HG03575 (cell line): ENCODE measurements around the gene PLP1.
"Not testable (repeated sequence)": the region's sequence is repeated elsewhere in the genome, so short reads cannot be mapped to it uniquely, and the experiment has no call there.

ENCODE experiments used
- ATAC-seq: cut with Tn5 transposase; IDR thresholded peaks from one replicate; pipeline ENCODE4 v1.9.1; 2021; ENCODE audit not compliant: unreplicated experiment, insufficient number of reproducible peaks, low FRiP score; ENCODE audit errors: extremely low read depth

The PLP1 gene, protein sequence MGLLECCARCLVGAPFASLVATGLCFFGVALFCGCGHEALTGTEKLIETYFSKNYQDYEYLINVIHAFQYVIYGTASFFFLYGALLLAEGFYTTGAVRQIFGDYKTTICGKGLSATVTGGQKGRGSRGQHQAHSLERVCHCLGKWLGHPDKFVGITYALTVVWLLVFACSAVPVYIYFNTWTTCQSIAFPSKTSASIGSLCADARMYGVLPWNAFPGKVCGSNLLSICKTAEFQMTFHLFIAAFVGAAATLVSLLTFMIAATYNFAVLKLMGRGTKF

DNA sequence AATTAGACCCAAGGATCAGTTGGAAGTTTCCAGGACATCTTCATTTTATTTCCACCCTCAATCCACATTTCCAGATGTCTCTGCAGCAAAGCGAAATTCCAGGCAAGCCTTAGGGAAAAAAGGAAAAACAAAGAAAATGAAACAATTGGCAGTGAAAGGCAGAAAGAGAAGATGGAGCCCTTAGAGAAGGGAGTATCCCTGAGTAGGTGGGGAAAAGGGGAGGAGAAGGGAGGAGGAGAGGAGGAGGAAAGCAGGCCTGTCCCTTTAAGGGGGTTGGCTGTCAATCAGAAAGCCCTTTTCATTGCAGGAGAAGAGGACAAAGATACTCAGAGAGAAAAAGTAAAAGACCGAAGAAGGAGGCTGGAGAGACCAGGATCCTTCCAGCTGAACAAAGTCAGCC lies at the start of gene PLP1:
PLP1 (plus strand) TSS at position 295 of the 400 bp plus-strand sequence. CDS start 156 bp downstream, outside the sequence.
- ATAC-seq: no peak

DNA sequence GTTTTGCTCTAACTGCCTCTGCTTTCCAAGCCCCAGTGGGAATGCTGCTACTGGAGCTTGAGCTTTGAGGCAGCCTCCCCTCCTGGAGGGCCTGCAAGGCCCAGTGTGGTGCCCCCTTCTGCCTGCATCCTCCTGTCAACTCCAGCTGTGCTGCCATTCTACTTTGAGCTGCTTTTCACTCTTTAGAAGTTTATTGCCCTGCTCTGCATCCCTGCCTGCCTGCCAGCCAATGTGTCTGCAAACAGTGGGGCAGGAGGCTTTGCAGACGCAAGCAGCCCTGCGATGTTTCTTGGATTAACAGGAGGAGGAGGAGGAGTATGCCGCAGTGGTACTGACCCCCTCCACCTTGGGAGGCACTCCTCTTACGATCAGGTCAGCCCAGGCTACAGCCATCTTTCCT lies 49.5 kb upstream of the PLP1 start:
- ATAC-seq: no peak

DNA sequence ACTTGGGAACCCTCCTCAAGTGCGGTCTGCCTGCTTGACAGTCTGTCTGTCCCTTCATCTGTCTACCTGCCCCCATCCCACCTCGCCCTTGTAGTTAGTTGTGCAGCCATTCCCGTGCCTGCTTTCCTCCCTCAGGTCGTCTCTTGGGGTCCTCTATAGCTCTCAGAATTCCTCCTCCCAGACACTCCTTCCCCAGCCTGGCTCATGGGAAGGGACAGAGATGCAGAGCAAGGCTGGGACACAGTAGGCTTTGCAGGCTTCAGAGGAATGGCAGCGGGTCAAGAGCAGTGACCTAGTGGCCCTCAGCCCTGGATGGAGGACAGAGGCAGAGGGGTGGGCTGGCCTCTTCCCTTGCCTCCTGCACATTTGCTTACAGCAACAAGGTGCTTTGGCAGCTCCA lies 47.6 kb upstream of the PLP1 start:
- ATAC-seq: no peak

DNA sequence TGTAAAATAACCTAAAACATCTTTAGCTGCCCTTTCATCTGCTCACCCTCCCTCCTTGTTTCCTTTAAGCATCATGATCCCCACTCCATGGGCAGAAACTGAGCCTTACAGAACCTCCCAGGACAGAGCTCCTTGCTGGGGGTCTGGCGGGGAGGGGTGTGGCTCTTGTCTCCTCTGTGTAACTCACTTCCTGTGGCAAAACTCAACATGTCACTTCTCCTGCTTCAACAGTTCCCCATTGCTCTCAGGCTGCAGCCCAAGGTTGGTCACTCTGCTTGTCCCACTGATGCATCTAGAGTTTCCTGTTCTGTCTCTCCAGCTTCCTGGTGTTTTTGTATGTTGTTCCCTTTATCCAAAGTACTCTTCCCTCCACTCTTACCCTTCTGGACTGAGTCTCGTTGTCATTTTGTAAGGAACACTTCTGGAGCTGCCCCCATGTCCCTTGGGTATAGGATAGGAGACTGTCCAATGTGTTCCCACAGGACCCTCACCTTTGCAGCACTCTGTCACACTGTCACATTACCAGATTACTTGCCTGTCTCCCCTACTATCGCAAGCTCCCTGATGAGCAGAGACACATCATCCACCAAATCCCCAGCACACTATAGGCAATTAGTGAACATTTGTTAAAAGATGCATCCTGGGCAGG lies 46.4 kb upstream of the PLP1 start:
- no peak for ATAC-seq

DNA sequence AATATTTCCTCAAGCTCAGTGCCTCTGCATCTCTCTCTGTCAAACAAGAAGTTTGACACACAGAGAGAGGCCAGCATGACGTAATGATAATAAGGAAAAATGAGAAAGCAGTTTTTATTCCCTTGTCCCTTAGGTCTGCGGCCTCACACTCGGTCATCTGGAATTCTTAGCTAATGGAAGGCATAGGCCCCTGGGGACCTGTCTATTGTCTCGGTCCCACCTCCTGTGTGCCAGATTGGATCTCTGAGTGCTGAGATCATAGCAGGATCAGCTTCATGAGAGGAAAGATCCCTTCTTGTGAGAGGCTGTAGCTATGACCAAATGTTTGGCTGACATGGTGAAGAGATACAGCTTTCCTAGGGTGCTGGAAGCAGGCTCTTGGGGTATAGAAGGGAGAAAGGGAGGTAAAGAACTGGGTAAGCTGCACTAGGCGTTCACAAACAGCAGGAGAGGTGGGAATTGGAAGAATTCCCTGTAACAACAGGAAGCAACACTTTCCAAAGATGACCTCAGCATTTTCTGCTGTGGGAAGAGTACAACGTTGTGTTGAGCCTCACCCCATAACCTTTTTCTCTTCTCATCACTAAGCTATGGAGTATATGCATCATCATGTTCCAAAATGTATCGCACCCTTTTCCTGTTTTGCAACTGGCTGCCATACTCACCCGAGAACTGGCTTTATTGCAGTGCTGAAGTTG lies 45.7 kb upstream of the PLP1 start:
- ATAC-seq: no peak

DNA sequence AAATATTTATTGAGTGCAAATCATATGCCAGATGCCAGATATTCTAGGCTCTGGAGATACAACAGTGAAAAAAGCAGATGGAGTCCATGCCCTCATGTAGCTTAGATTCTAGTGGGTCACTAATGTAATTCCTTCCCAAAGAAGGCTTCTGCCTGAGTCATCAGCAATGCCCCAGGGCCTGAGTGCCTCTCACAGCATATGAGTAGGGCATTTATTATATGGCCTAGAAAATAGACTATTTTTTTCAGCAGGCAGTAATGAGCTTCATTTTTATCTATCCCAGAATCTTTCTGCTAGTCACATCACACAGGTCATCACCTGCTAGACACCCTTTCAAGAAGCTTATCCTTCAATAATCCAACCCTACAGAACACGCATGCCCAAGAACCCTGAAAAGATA lies 43.6 kb upstream of the PLP1 start:
- ATAC-seq: no peak

DNA sequence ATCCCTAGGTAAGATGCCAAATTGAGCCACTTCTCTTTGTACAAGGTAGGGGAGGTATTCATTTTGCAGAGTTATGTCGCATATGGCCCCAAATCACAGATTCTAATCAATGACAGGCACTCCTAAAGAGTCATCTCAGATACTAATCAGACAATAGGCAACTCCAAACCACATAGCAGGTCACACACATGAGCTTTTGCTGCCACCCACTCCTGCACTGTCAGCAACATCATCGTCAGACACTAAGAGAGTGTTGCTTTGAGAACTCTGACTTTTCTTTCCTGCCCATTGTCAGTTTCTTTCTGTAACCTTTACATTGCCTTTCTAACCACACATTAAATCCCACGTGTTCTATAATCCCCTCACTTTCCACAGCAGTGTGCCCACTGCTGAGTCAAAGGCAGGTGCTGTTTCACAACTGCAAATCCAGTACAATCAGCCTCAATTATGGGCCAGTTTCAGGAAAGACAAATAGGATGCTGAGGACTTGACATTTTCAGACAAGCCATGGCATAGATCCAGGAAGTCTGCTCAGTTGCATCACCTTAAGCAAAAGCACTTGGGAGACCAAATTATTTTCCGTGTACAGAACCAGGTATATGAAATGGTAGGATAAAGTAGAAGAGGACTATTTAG lies 42.4 kb upstream of the PLP1 start:
- ATAC-seq: no peak

DNA sequence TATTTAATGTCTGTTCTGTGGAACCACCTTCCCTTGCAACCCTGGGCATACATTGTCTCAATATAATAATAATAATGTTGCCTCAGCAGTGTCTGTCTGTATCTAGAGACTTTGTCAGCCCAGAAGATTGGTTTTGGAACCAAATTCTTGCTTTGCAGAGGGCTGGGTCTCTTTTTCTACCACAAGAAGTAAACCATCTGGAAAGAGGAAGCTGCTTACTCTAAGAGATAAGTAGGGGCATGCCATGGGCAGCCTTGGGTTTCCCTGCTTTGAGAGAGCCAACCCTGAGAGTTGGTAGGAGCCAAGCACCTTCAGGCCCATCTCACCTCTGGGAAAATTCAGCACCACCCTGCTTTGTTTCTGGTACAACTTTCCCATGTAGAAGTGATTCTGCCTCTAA lies 38.9 kb upstream of the PLP1 start:
- ATAC-seq: no peak

DNA sequence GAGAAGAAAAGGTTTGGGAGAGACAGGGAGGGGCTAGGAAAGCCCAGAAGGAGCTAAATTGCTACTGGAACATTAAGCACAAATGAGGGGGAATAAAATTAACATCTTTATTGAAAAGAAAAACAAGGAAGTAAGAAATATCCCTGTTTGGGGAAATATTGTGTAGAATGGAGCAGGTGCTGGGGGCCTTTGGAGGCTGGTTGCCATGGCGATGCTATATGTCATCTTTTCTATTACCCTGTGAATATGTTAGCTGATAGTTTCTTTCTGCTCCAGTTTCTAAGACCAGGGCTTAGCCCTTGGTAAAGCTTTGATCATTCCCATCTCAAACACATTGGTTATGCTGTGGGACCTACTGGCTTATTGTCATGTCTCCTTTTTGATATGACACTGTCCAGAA lies 37.2 kb upstream of the PLP1 start:
- ATAC-seq: no peak

DNA sequence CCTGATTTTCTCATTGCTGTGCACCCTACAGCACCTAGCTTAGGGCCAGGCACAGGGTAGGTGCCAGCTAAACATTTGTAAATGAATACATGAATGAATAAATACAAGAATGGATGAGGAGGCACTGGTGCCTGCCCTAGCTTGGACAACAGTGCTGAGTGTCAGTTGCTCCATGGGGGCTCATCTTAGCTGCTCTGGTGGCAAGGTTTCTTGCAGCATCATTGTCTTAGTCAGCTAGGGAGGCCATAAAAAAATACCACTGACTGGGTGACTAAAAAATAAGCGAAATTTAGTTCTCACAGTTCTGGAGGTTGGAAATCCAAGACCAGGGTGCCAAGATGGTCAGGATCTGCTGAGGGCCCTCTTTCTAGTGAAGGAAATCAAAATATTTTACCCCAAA lies 34.8 kb upstream of the PLP1 start:
- ATAC-seq: no peak

DNA sequence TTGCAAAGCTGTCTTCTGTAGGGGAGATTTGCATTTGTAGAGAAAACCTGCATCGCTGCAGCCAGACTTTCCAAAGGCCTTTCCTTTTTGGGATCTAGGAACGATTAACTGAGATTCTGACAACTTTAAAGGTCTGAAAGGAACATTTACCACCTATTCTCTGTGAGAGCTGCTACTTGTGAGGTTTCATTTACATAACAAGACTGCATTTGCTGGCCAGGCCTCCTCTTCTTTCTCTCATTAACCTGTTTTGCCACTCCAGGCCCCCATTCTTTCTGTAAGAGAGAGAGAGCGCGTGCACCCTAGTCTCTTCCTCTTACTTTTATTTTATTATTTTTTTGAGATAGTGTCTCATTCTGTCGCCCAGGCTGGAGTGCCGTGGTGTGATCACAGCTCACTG lies 34.3 kb upstream of the PLP1 start:
- ATAC-seq: no peak

DNA sequence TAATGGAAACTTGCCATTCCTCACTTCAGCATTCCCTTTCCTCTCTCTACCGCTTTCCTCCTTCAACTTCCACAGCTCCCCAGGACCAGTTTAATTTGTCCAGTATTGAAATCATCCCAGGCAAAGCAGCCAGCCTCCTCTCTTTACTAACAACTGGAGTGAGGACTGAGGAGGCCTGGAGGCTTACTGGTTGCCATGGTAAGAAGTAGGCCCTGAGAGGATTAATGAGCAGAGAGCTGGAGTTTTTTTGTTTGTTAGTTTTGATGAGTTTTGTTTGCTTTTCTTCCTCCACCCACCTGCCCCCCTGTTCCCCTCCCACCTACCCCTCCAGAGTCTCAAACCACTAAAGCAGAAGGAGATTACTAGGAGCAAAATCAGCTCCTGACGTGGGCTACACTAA lies 29.5 kb upstream of the PLP1 start:
- no peak for ATAC-seq

DNA sequence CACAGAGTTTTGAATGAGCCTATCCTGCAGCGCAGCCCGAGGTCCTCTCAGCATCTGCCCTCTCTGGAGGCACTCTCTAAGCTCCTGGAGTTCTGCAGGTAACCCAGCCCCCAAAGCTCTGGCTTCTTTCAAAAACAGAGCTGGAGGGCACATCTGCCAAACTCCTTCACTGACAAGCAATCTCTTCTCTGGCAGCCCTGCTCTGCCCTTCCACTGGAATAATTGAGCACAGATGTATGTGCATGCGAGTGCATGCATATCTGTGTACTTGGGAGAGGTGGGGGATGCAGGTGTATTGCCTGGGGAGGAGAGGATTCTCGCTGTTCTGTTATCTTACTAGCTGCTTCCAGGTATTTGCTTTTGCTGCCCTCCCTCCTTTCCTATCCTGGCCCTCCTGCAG lies 22.2 kb upstream of the PLP1 start:
- no peak for ATAC-seq

DNA sequence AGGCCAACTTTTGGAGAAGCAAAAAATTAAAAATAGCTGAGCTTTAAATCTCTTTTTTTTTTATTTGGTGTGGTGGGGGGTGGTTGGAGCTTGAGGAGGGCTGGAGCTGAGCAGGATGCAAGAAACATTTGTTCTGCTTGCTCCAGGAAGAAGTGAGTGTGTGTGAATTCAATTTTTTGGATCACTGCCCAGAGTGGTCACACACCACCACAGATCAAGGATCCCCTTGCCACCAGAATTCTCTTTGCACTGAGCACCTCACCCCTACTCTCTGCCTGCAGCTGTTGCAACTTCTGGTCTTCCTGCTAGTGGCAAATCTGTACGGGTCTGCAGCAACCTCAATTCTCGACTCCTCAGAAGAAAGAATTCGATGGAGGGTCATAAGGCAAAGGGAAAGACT lies 19.9 kb upstream of the PLP1 start:
- no peak for ATAC-seq

DNA sequence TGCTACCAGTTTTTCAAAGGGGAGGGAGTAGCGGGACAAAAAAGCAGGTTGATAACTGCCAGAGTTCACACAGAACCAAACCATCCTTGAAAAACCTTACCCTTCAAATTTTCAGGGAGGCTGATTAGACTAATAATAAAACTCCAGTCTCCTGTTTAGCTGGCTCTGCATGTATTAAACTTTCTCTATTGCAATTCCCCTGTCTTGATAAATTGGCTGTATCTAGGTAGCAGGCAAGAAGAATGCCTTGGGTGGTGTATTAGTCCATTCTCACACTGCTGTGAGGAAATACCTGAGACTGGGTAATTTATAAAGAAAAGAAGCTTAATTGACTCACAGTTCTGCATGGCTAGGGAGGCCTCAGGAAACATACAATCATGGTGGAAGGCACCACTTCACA lies 18.1 kb upstream of the PLP1 start:
- no peak for ATAC-seq

DNA sequence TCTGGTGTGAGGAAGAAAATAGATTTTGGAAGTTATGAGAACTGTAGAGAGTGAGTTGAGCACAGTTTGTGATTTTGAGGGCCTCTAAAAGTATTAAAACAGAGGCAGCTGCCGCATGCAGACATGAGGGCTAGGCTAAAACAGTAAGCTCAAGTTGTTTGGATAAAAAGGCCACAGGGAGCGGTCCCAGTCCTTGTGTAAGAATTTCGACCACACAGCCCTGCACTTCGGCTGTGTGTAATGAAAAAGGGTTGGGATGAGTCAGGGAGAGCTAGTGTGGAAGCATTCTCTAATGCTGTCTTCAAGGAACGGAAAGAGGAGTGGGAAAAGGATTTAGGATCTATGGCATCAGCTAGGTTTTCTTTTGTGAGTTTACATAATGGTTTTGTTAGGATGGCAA lies 13.1 kb upstream of the PLP1 start:
- ATAC-seq: not testable (repeated sequence)

DNA sequence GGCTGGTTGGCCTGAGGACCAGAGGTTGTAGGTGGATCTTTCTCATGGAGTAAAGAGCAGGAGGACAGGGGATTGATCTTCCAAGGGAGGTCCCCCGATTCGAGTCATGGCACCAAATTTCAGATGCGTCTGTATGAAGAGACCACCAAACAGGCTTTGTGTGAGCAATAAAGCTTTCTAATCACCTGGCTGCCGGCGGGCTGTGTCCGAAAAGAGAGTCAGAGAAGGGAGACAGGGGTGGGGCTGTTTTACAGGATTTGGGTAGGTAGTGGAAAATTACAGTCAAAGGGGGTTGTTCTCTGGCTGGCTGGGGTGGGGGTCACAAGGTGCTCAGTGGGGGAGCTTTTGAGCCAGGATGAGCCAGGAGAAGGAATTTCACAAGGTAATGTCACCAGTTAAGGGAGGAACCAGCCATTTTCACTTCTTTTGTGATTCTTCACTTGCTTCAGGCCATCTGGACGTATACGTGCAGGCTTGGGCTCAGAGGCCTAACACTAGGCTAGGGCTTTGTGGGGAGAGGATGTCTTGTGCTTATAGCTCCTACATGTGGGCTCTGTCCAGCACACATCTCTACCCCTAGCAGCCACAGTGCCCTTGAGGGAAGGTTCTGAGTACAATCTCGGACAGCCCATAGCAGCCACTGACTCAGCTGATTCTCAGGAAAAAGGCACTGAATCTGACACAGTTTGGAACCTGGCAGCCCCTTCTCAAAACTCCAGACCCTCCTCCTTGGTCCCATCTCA lies 9.7 kb upstream of the PLP1 start:
- not testable (repeated sequence) for ATAC-seq

DNA sequence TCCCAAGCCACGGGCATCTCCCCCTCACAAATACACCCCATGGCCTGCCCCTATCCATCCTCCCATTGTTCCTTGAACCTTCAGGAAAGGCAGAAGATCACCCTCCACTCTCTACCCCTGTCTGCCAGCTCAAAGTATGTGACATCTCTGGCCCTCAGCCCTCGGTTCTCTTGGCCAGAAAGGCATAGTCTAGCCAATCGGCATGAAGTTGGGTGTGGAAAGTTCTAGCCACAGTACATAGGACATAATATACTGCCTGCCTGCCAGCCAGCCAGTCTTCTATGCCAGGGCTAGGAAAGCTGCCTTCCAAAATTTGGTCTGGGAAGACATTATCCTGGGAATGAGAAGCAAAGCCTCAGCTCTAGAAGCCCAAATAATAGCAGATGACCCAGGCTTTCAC lies 3.2 kb upstream of the PLP1 start:
- no peak for ATAC-seq

DNA sequence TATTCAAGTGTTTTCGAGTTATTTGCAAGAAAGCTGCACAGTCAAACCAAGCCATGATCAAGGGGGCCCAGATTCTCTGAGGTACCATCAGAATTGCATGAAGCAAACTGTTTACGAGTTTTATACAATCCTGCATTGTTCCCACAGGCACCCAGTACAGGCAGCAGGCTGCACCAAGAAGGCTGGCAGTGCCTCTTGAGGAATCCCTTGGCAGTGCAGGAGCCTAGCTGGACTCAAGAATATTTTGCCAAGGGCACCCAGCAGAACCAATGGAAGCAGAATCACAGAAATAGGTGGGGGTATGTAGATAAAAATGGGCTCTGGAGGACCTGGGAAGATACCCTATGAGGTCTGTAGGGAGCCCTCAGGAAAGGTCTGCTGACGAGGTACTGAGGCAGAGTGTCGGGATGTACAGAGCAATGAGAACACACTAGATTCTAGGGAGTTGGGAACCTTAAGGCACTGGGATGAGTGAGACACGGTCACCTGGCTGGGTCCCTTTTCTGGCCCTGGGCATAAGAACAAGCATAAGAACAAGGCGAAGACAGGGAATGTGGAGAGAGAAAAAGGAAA lies 2.5 kb upstream of the PLP1 start:
- ATAC-seq: no peak
